Suprapubic skin (tissue), 4 donors: ENCODE results near the gene PEPD. TPM values are rescaled to one million over a fixed set of nuclear protein-coding genes. Genes with fewer than 3 reads are reported as not detected.

Source experiments
- DNase-seq, 2 donors: peaks; one replicate each; pipeline ENCODE4 v3.0.0-alpha.2; 2019; ENCODE audit warnings: low spot score in 2 of 2
- H3K27ac ChIP-seq: fragments of 200-600 bp; sonication (generic); one replicate; pipeline ENCODE4 v1.5.1; 2019
- H3K27me3 ChIP-seq: fragments of 200-600 bp; sonication (generic); one replicate; pipeline ENCODE4 v1.5.1; 2019
- H3K36me3 ChIP-seq: fragments of 200-600 bp; sonication (generic); one replicate; pipeline ENCODE4 v1.5.1; 2019
- H3K4me1 ChIP-seq: fragments of 200-600 bp; sonication (generic); one replicate; pipeline ENCODE4 v1.5.1; 2019
- H3K4me3 ChIP-seq: fragments of 200-600 bp; sonication (generic); one replicate; pipeline ENCODE4 v1.5.1; 2019; ENCODE audit warnings: mild to moderate bottlenecking
- H3K9me3 ChIP-seq: fragments of 200-600 bp; sonication (generic); one replicate; pipeline ENCODE4 v1.5.1; 2019
- CTCF ChIP-seq, 2 donors: fragments of 200-600 bp in 1 of 2; fragments of 450-650 bp in 1 of 2; sonication (generic) in 1 of 2; IDR thresholded peaks; one replicate each; pipeline ENCODE4 v1.5.1; 2016 to 2019; ENCODE audit warnings: antibody characterized with exemption in 2 of 2, mild to moderate bottlenecking in 1 of 2, moderate library complexity in 1 of 2
- EP300 ChIP-seq: sonication (generic); formaldehyde crosslinking; IDR thresholded peaks from one replicate; pipeline ENCODE4 v1.6.1; 2017; ENCODE audit warnings: antibody characterized with exemption
- POLR2A ChIP-seq, 2 donors: fragments of 450-650 bp; IDR thresholded peaks; one replicate each; pipeline ENCODE4 v1.6.1; 2017; ENCODE audit warnings: antibody characterized with exemption in 2 of 2, mild to moderate bottlenecking in 2 of 2, moderate library complexity in 2 of 2
- POLR2AphosphoS5 ChIP-seq, 3 donors: sonication (generic); formaldehyde crosslinking; IDR thresholded peaks; one replicate each; pipeline ENCODE4 v1.6.1; 2017; ENCODE audit warnings: antibody characterized with exemption in 3 of 3
- WGBS: methylation state at CpG from one replicate; pipeline ENCODE4 v1.1.5; 2018; 5-methylcytosine and 5-hydroxymethylcytosine counted together
- total RNA-seq, 4 donors: library from RNA; depleted of rRNA; stranded (reverse); fragments of >200 nt; gene quantifications; one replicate each; pipeline ENCODE4 v1.1.0, GENCODE V29; 2016

PEPD gene
- total RNA-seq, 4 donors from 2014 or later = 35.2 to 73.8 (median 55.9) TPM

GRCh38 chr19:33398361-33399060, 123.1 kb downstream of the PEPD start:
- Histone ChIP-seq H3K36me3 (no peaks in the 10 kb centered on the region), H3K9me3 (no peaks in the 10 kb centered on the region), H3K4me3 (no peak overlapping the region), H3K27ac (no peak overlapping the region), H3K4me1 (peaks cover 29% of the 10 kb centered on the region), H3K27me3 (no peaks in the 10 kb centered on the region)
- 89% methylated on average over 19 of the region's 19 CpGs for WGBS
- TF ChIP-seq POLR2AphosphoS5 (IDR thresholded peaks at IDR 0.05) = no peak
- TF ChIP-seq CTCF (IDR thresholded peaks at IDR 0.05) = no peak
- TF ChIP-seq EP300 = no peak
- TF ChIP-seq POLR2A (IDR thresholded peaks at IDR 0.05) = no peak
- peak in 1 of 2 donors; percentile 55 for DNase-seq

GRCh38 chr19:33397536-33398360, 123.8 kb downstream of the PEPD start:
- DNase-seq = peak in 1 of 2 donors; percentile 62
- H3K9me3 ChIP-seq = no peaks in the 10 kb centered on the region
- no peaks in the 10 kb centered on the region for H3K36me3 ChIP-seq
- WGBS = 91% methylated on average over 9 of the region's 15 CpGs
- H3K4me1 ChIP-seq = peaks cover 37% of the 10 kb centered on the region
- no peak overlapping the region for H3K27ac ChIP-seq
- TF ChIP-seq POLR2AphosphoS5 (IDR thresholded peaks at IDR 0.05) (no peak), POLR2A (IDR thresholded peaks at IDR 0.05) (no peak), EP300 (no peak), CTCF (IDR thresholded peaks at IDR 0.05) (no peak)
- no peak overlapping the region for H3K4me3 ChIP-seq
- no peaks in the 10 kb centered on the region for H3K27me3 ChIP-seq

DNA sequence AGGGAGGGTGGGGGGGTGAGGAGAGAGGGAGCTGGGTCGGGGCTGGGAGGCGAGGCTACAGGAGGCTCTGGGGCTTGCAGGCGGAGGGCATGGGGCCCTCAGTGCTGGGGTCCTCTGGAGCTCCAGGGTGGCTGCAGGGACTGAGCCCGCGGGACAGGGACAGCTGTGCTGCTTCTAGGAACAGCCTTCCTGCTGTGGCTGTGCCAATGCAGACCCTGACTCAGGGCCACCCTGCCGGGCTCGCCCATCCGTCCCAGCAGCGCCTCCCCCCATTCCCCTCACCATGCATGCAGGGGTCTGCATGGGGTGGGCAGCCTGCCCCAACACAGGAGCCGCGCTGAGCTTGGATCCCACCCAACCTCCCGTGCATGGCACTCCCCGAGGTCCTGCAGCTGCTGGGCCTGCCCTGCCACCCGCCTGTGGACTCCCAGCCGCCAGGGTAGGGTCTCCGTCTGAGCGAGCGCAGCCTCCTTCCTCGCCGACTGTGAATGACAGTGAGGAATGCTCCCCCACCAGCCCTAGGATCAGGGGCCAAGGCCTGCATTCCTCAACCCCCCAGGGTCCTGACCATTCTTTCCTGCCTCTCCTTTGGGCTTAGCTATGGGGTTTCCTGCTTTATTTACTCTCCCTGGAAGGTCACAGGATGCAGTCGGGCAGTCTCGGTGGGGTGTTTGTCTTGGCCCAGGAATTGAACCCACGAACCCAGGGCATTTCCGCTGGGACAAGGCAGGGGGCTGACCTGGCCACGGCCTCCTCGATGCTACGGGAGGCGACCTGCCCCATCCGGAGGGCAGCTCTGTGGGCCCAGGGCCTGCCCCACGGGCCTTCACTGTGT, 124.7 kb downstream of the PEPD start:
- Histone ChIP-seq H3K27ac (no peak overlapping the region), H3K4me3 (no peak overlapping the region), H3K9me3 (no peaks in the 10 kb centered on the region), H3K4me1 (peaks cover 45% of the 10 kb centered on the region), H3K36me3 (no peaks in the 10 kb centered on the region), H3K27me3 (no peaks in the 10 kb centered on the region)
- no peak for TF ChIP-seq POLR2A (IDR thresholded peaks at IDR 0.05)
- TF ChIP-seq POLR2AphosphoS5 (IDR thresholded peaks at IDR 0.05) = no peak
- TF ChIP-seq EP300 = no peak
- TF ChIP-seq CTCF (IDR thresholded peaks at IDR 0.05) = no peak
- peak in 1 of 2 donors; percentile 63 for DNase-seq
- 82% methylated on average over 22 of the region's 30 CpGs for WGBS

- peaks cover 55% of the 10 kb centered on the region for H3K4me1 ChIP-seq
Observed at GRCh38 chr19:33395561-33396550, 125.7 kb downstream of the PEPD start.

More at GRCh38 chr19:33395561-33396550, 125.7 kb downstream of the PEPD start:
- peak in 1 of 2 donors; percentile 75 for DNase-seq
- H3K9me3 ChIP-seq = no peaks in the 10 kb centered on the region
- no peak for TF ChIP-seq POLR2AphosphoS5 (IDR thresholded peaks at IDR 0.05)
- no peaks in the 10 kb centered on the region for H3K36me3 ChIP-seq
- H3K4me3 ChIP-seq = no peak overlapping the region
- H3K27me3 ChIP-seq = no peaks in the 10 kb centered on the region
- H3K27ac ChIP-seq = no peak overlapping the region
- 100% methylated on average over 2 of the region's 31 CpGs for WGBS
